HG02884 (cell line): Measurements from ENCODE around the gene PBX4.

Experiments used
- ATAC-seq: cut with Tn5 transposase; IDR thresholded peaks from one replicate; pipeline ENCODE4 v1.9.1; 2021; ENCODE audit warnings: mild to moderate bottlenecking, moderate library complexity; ENCODE audit not compliant: unreplicated experiment

Gene PBX4

GRCh38 chr19:19592690-19593089, 25.8 kb downstream of the PBX4 start:
- ATAC-seq: no peak

- no peak for ATAC-seq
These were observed 27.2 kb downstream of the PBX4 start for GRCh38 chr19:19591133-19591825.

- no peak for ATAC-seq
These were observed 29.9 kb downstream of the PBX4 start for GRCh38 chr19:19588546-19588945.

GRCh38 chr19:19587771-19588170, 30.7 kb downstream of the PBX4 start:
- ATAC-seq: no peak

GRCh38 chr19:19584356-19584755, 34.1 kb downstream of the PBX4 start:
- no peak for ATAC-seq

- no peak for ATAC-seq
These were observed 36.0 kb downstream of the PBX4 start for GRCh38 chr19:19582471-19582870.

- no peak for ATAC-seq
These were observed 37.1 kb downstream of the PBX4 start for GRCh38 chr19:19581391-19581790.

- ATAC-seq: no peak
These were observed 38.1 kb downstream of the PBX4 start for GRCh38 chr19:19580418-19580817.

- no peak for ATAC-seq
These were observed 38.7 kb downstream of the PBX4 start for GRCh38 chr19:19579533-19580361.

GRCh38 chr19:19578252-19578651, 40.2 kb downstream of the PBX4 start:
- no peak for ATAC-seq

- ATAC-seq: no peak
These were observed 43.1 kb downstream of the PBX4 start for GRCh38 chr19:19575411-19575810.

GRCh38 chr19:19571071-19571786, 47.3 kb downstream of the PBX4 start:
- no peak for ATAC-seq

- ATAC-seq: no peak
These were observed 47.9 kb downstream of the PBX4 start for GRCh38 chr19:19570571-19570970.

- no peak for ATAC-seq
These were observed 49.4 kb downstream of the PBX4 start for GRCh38 chr19:19568802-19569756.

GRCh38 chr19:19567391-19567790, 51.1 kb downstream of the PBX4 start:
- no peak for ATAC-seq

GRCh38 chr19:19566306-19566705, 52.2 kb downstream of the PBX4 start:
- no peak for ATAC-seq

GRCh38 chr19:19563348-19563848, 55.1 kb downstream of the PBX4 start:
- ATAC-seq: no peak

GRCh38 chr19:19562665-19563347, 55.7 kb downstream of the PBX4 start:
- no peak for ATAC-seq

- ATAC-seq: no peak
These were observed 56.4 kb downstream of the PBX4 start for GRCh38 chr19:19561946-19562664.
